NCI-H146 (cell line): ENCODE measurements around the gene TFB2M.
A peak's percentile ranks its signal among the peaks of the same experiment; 100 is the strongest.
"Not testable (repeated sequence)": the region's sequence is repeated elsewhere in the genome, so short reads cannot be mapped to it uniquely, and the experiment has no call there.

Experiments used
- DNase-seq: peaks from one replicate; lab custom pipeline; 2025; lab: John Stamatoyannopoulos, UW

TFB2M gene

DNA sequence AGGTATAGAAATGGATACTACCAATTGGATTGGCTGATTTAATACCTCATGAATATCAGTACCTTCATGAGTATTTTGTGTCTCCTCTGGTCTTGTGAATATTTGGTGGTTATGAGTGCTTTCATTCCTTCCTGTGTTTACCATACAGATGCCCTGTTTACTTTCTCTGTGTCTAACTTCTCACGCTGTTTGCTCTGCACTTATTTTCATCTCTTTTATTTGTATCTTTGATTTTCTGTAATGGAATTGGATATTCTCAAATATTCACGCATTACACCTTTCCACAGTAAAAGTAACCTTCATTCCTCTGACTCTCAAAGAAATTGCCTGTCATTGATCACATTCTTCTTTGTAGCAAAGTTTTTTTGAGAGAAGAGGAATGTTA lies 17.0 kb upstream of the TFB2M start:
- no peak for DNase-seq

DNA sequence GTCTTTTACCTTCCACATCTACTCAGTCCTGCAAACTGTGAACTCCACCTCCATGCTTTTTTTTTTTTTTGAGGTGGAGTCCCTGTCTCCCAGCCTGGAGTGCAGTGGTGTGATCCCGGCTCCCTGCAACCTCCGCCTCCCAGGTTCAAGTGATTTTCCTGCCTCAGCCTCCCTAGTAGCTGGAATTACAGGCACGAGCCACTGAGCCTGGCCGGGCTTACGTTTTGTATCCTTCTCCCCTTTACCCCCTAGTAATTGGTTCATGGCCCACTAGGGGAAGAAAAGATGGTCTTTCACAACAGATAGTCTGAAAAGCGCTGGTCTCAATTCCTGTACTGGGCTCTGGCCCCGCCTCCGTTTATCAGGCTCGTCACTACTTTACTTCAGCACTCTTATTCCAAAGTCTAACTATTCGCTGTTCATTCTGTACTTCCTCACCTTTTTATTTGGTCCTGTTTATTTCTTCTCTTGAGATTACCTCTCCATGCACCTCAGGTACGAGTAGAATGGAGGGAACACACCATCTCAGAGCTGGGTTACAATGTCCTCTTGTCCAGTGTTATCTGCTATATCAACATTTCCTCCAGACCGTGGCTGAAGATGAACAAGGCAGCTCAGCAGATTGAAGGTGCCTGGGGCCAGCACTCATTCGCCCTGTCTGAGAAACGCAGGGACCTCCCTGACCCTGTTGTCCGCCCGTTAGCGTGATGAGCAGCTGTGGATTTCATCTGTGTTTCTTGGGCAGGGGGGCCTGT lies 16.4 kb upstream of the TFB2M start:
- peak; percentile 46 for DNase-seq

DNA sequence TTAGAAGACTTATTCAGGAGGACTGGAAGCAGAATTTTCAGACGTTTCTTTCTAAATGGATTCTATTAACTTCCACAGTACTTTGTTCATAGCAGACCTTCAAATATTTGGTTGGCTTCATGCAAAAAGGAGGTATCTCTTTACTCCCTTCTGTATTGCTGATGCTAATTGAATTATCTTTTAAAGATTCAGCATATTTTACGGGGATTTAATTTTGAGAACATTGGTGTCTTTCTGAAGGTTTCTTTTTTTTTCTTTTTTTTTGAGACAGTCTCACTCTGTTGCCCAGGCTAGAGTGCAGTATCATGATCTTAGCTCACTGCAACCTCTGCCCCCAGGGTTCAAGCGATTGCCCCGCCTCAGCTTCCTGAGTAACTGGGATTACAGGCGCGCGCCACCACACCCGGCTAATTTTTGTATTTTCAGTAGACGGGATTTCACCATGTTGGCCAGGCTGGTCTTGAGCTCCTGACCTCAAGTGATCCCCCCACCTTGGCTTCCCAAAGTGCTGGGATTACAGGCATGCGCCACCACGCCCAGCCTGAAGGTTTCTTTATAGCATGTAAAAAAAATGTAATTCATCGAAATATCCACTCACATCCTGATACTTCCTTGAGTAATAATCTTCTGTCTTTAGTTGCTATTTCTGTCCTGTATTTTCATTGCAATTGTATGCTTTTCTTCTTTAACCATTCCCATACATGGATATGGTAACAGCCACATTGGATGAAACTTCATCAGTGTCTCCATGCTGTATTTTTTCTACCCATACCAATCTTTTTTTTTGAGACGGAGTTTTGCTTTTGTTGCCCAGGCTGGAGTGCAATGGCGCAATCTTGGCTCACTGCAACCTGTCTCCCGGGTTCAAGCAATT lies 14.7 kb upstream of the TFB2M start:
- no peak for DNase-seq

DNA sequence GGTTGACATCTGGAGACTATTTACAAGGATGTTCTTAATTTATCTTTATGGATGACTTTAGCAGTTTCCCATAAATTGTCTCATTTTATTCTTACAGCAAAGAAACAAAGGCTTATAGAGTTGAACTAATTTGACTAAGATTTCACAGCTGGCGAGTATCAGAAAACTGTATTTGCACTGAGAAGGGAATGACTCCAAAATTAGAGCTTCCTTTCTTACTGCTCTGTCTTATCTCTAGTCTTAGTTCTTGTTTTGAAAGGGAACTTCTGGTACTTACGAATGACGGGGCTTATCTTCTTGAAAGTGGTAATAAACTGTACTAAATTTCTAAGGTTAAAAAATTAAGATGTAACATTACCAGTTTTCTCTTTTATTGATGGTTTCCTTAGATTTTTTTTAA lies 13.8 kb upstream of the TFB2M start:
- no peak for DNase-seq

DNA sequence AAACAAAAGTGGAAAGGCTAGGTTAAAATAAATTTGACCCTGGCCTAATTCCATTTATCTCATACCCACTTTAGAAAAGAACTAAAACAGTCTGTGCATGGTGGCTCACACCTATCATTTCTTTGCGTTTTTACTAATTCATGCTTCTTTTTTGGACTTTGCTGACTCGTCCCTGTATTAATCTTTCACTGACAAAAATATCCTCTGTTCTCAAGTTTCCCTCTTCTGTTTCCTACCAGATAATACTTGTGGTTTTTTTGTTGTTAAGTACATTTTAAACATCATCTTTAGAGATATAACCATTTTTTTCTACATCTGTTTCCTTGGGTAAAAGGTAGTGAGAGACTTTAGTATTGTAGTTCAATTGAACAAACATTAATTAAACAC lies 11.7 kb upstream of the TFB2M start:
- no peak for DNase-seq

DNA sequence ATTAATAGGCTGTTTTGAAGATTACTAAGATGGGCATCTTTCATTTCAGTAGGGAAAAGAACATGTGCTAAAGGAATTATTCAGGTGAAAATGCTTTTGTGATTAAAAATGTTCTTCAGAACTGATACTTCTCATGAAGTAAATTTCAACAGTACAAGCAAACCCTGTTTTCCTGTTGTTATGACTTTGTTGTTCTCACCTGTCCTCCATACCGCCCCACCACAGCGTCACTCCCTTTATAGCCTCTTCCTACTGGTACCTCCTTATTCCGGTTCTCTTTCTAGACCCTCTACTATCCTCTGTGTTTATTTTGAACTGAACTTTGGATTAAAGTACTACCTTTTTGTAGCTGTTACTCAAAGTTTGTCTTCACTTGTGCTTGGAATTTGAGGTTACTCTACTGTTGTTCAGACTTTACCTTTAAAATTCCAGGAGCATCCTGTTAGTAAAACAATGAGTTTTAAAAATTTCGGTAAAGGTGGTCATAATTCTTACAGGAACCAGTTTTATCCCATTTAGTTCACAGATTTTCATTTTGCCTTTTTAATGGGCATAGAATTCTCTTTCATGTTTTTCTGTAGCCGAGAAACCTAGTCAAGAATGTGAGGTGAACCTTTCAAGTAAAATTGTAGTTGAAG lies 11.1 kb upstream of the TFB2M start:
- DNase-seq: no peak

DNA sequence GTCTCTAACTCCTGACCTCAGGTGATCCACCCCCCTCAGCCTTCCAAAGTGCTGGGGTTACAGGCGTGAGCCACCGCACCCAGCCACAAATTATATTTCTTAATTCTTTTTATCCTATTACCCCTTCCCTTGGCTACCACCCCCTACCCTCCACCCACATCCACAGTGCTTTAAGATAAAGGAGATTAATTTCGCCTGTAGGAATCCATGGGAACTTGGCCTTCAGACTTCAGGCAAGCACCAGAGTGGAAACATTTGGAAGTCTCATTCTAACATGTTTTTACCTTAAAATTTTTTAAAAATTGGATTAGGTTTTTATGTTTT lies 10.6 kb upstream of the TFB2M start:
- DNase-seq: no peak

DNA sequence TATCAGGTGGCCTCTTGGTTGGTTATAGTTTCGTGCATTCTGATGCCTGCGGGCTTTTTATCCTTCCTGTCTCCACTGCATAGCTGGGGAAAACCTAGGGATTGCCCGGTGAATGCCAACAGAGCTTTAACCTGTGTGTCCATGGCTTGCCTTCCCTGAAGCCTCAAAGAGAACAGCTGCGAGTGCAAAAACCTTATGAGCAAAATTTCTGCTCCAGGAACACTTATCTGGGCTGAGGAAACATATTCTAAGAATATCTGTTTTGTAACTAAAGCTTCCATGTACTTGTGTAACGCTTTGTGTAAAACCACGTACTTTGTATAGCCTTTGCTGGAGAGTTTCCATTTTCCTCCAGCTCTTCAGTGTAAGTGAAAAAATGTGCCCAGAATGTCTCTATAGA lies 7.4 kb upstream of the TFB2M start:
- DNase-seq: no peak

DNA sequence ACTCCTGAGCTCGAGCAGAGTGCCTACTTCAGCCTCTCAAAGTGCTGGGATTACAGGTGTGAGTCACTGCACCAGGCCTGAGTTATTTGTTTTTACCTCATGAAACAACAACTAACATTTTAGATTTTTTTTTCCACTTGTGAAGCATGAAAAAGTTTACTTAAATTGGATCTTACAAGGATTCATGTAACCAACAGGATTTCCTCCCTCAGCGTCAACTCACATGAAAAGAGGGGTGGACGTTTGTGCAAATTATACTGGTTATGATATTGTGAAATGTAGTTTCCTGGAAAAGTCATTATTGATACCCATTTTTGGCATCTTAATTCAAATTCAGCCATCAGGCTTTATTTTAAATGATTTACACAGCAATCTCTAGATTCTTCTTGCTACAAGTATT lies 6.7 kb upstream of the TFB2M start:
- no peak for DNase-seq

DNA sequence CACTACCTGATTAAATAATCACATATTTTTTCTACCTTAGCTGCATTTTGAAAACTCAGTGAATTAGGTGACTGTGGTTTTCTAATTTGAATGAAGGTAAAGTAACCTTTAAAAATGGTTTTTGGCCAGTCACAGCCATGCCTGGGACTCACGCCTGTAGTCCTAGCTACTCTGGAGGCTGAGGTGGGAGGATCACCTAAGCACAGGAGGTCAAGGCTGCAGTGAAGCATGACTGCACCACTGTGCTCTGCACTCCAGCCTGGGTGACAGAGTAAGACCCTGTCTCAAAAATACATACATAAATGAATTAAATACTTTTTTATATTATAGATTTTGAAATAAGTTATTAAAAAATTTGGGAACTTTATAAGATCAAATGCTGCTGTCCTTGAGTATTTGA lies 5.9 kb upstream of the TFB2M start:
- DNase-seq: no peak

DNA sequence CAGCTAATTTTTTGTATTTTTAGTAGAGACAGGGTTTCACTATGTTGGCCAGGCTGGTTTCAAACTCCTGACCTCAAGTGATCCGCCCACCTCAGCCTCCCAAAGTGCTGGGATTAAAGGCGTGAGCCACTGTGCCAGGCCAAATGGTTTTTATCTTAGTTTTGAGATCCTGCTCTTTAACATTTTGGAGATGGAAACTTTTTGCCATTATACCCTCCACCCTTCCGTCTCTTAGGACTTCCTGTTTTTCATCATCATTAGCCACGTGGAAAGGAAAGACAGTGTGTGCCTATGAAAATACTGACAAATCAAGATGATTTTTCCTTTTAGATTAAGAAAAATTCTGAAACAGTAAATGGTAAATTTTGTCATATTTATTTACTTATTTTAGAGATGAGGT lies 5.2 kb upstream of the TFB2M start:
- DNase-seq: not testable (repeated sequence)

DNA sequence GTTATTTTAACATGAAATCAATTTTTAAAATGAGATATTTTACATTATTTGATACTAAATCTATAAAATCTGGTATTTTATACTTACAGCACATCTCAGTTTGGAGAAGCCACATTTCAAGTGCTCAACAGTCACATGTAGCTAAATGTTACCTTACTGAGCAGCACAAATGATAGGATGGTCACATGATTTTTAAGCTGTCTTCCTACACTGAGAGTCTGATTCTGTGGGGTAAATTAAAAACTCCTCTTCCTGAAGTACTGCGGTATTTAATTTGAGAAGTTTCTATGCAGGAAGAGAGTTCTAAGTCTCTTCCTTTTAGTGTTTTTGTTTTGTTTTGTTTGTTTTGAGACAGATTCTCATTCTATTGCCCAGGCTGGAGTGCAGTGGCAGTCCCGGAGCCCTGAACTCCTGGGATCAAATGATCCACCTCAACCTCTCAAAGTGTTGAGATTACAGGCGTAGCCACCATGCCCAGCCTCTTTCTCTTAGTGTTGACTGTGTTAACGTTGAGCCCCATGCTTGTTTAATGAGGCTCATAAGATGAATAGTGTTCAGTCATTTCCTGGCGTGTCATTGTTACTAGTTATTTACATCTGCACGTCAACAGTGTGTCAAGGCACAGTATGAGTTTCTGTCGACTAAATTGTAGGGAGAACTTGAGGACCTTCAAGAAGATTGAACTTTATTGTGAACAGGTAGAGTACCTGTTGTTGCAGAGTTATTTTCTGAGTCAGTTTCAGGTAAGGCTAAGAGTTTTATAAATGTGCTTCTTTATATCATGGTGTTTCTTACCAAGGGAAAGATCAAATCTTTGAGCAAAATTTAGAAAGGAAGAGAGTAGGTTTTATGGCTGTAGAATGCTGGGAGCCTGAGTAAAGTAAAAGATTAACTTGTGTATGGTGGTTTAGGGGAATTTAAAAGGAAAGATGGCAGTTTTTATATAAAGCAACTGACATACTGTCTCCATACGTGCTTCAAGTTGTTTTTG lies 3.5 kb upstream of the TFB2M start:
- peak; percentile 81 for DNase-seq

DNA sequence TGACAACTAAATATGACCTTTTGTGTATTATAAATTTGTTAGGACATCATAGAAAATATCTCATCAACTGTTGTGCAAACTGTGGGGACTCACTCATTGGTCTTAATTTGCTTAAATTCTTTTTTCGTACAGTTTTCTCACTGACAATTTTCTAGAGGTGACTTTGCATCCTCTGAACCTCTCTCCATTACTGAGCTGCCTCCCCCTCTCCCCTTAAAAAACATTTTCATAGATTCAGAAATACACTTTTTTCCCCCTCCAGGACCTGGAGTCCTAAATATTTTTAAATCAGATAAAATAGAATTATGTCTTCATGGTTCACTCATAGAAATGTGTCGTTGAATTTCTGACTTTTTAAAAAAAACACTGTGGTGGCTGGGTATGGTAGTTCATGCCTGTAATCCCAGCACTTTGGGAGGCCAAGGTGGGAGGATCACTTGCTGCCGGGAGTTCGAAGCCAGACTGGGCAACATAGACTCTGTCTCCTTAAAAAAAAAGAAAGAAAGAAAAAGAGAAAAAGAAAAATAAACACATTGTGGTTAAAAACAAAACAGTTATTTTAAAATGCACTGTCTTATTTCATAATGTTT lies 1.7 kb upstream of the TFB2M start:
- no peak for DNase-seq

DNA sequence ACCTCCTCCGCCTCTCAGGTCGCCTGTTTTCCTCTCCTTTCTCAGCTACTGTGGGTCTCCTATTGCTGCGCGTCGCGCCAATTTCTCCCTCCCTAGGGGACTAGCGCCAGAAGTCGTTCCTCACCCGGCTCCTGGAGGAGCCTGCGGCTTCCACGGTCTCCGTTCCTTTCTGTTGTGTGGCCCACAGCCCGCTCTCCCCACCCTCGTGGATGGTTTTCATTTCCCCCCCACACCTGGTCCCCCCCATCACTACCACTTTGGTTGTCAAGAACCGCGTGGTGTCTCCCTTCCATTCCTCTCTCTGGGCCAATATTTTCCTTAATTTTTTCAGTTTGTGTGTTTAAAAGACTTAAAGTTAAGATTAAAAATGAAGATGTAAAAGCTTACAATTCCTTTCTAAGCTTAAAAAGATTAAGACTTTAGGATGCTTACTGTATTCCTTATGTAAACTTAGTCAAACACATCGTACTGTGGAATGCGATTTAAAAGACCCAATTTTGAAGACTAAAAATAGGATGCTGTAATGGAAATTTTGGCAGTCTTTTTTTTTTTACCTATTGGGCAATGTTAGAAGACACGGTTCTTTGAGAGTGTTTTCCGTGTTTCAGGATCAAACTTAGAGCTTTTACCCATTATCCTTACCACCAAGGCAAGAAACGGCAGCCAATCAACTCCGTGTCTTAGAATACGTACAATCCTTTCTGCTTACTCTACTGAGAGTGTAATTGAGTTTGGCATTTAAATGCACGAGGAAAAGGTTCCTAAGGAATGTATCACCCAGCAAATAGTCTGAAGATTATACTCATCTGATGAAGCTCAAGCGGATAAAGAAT lies 968 bp upstream of the TFB2M start:
- DNase-seq: no peak

DNA sequence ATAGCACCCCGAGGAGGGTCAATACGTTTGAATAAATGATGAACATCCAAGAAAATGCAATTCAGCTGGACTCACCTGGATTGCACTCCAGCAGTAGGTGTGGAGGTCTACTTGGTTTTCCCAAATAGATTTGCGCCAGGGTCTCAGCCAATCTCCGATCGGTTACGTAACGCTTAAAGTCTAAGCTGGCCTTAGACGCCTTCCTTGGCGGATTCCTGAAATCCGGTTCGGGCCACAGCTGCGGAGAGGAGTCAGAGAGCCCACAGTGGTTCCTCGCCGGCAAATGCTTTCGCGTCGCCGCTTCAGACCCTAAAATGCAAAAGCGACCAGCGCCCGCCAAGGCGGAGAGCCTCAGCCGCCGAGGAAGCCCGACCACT lies 322 bp downstream of the TFB2M start:
- DNase-seq: peak; percentile 75

DNA sequence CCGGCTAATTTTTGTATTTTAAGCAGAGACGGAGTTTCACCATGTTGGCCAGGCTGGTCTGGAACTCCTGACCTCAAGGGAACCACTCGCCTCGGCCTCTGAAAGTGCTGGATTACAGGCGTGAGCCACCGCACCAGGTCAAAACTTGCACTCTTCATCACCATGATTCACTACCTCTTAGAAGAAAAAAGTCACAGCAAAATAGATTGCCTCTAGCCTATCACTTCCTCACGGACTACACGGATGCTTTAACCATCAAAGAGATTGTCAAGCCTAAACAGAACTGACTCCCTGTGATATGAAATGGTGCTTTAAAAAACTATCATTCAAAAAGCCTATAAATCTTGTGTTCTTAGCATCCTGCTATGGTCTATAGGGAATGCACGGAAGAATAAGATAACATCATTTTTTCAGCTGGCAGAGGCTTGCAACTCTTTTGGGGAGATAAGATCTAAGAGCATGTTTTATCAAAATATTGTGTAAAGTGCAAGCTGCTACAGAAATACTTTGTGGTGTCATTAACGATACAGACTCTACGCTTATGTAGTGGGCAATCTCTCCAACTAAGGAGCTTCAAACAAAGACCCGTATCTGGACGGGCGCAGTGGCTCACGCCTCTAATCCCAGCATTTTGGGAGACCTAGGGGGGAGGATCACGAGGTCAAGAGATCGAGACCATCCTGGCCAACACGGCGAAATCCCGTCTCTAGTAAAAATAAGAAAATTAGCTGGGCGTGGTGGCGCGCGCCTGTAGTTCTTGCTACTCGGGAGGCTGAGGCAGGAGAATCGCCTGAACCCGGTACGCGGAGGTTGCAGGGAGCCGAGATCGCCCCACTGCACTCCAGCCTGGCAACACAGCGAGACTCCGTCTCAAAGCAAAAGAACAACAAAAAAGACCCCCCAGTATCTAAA lies 966 bp downstream of the TFB2M start:
- DNase-seq: no peak

DNA sequence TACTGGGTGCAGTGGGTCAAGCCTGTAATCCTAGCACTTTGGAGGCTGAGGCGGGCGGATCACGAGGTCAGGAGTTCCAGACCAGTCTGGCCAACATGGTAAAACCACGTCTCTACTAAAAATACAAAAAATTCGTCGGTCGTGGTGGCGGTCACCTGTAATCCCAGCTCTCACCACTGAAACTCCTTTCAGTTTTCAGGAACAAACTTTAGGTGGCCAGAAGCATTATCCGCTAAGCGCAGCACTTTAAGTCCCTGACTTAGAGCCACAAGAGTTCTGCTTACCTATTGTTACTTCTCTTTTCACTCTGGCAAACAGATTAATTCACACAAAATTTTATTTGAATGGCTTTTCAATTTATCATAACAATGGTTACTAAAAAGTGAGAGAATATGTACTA lies 5.2 kb downstream of the TFB2M start:
- DNase-seq: not testable (repeated sequence)

DNA sequence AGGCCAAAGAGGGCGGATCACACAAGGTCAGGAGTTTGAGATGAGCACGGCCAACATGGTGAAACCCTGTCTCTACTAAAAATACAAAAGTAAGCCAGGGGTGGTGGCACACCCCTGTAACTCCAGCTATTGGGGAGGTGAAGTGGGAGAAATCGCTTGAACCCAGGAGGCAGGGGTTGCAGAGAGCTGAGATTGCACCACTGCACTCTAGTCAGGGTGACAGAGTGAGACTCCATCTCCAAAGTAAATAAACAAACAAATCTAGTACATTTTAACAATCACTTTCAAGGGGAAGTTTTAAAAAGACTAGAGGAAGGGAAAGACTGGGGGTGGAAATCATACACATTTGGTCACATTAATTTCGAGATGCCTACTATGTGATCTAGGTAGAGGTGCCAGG lies 6.8 kb downstream of the TFB2M start:
- no peak for DNase-seq

DNA sequence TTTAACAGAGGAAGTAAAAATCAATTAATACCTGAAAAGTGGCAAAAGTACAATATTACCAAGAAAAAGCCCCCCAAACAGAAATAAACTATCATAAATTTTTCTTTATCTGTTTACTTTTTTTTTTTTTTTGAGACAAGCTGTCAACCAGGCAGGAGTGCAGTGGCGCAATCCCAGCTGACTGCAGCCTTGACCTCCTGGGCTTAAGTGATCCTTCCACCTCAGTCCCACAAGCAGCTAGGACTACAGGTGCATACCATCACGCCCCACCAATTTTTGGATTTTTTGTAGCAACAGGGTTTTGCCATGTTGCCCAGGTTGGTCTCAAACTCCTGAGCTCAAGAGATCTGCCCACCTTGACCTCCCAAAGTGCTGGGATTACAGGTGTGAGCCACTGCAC lies 8.0 kb downstream of the TFB2M start:
- DNase-seq: no peak

DNA sequence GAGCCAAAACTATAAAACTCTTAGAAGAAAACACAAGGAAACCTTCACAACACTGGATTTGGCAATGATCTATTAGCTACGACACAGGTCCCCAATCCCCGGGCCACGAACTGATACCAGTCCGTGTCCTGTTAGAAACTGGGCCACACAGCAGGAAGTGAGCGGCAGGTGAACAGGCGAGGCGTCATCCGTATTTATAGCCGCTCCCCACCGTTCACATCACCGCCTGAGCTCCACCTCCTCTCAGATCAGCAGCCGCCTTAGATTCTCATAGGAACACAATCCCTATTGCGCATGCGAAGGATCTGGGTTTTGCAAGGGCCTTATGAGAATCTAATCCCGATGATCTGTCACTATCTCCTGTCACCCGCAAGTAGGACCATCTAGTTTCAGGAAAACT lies 11.9 kb downstream of the TFB2M start:
- DNase-seq: no peak
